ENCODE measurements around the gene BET1. TPM values are rescaled to one million over a fixed set of nuclear protein-coding genes. Genes with fewer than 3 reads are reported as not detected.
A peak's percentile ranks its signal among the peaks of the same experiment; 100 is the strongest.
"Not testable (repeated sequence)": the region's sequence is repeated elsewhere in the genome, so short reads cannot be mapped to it uniquely, and the experiment has no call there.

BET1 gene
- total RNA-seq, 2 experiments from 2014 or later, result 14.3 to 31.6 TPM

- DNase-seq (ENCODE audit: low spot score), result no peak
- Histone ChIP-seq H3K4me1 (ENCODE audit: insufficient read depth, low read length, poor library complexity, severe bottlenecking) (peaks cover 15% of the 10 kb centered on the region), H3K27ac (ENCODE audit: low read depth, low read length, poor library complexity, severe bottlenecking) (no peak overlapping the region), H3K4me3 (ENCODE audit: low read depth, low read length, poor library complexity, severe bottlenecking) (no peak overlapping the region), H3K9me2 (ENCODE audit: insufficient read depth, low read length) (no peaks in the 10 kb centered on the region), H3K79me2 (ENCODE audit: insufficient read depth, low read depth, low read length) (no peaks in the 10 kb centered on the region), H4K20me1 (ENCODE audit: insufficient read depth, low read length) (no peaks in the 10 kb centered on the region), H2AFZ (ENCODE audit: low read length) (peak overlapping the region; percentile 79; the same call in 1 of the 2 replicates), H3K36me3 (ENCODE audit: insufficient read depth, low read length) (no peaks in the 10 kb centered on the region; the same call in 1 of the 2 replicates), H3K9me3 (ENCODE audit: low read length) (0 out of 2 replicates have a peak, but pooled peaks cover 8% of the 10 kb centered on the region), H3K4me2 (ENCODE audit: low read length) (no peak overlapping the region)
- POLR2A ChIA-PET, result interaction anchor here (1.6 kb wide), 1 partner anchor 9 kb away, joined by 5 read pairs; no protein-coding TSS in a partner anchor
- TF ChIP-seq, protein P1, sequence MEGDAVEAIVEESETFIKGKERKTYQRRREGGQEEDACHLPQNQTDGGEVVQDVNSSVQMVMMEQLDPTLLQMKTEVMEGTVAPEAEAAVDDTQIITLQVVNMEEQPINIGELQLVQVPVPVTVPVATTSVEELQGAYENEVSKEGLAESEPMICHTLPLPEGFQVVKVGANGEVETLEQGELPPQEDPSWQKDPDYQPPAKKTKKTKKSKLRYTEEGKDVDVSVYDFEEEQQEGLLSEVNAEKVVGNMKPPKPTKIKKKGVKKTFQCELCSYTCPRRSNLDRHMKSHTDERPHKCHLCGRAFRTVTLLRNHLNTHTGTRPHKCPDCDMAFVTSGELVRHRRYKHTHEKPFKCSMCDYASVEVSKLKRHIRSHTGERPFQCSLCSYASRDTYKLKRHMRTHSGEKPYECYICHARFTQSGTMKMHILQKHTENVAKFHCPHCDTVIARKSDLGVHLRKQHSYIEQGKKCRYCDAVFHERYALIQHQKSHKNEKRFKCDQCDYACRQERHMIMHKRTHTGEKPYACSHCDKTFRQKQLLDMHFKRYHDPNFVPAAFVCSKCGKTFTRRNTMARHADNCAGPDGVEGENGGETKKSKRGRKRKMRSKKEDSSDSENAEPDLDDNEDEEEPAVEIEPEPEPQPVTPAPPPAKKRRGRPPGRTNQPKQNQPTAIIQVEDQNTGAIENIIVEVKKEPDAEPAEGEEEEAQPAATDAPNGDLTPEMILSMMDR (conservative IDR thresholded peaks at IDR 0.05; ENCODE audit: low read length), result no peak
- TF ChIP-seq EZH2phosphoT487 (IDR thresholded peaks at IDR 0.05; ENCODE audit: borderline replicate concordance, low read depth, low read length), result no peak
- BruUV-seq (replicated peaks), result no TSS peak
- CTCF ChIA-PET (ENCODE audit: unreplicated experiment), result no interaction called here
- intact Hi-C loops (cut with micrococcal nuclease; ENCODE audit: unreplicated experiment), result no loop called here
Observed at GRCh38 chr7:94030634-94031033, 26.5 kb upstream of the BET1 start.

- H3K79me2 ChIP-seq (ENCODE audit: insufficient read depth, low read depth, low read length), result no peaks in the 10 kb centered on the region
- 0 out of 2 replicates have a peak, but pooled peaks cover 6% of the 10 kb centered on the region for H3K9me3 ChIP-seq (ENCODE audit: low read length)
- no peaks in the 10 kb centered on the region for H3K9me2 ChIP-seq (ENCODE audit: insufficient read depth, low read length)
- H2AFZ ChIP-seq (ENCODE audit: low read length), result peak overlapping the region; percentile 79; the same call in 1 of the 2 replicates
- H3K4me3 ChIP-seq (ENCODE audit: low read depth, low read length, poor library complexity, severe bottlenecking), result no peak overlapping the region
- no peaks in the 10 kb centered on the region; the same call in 1 of the 2 replicates for H3K36me3 ChIP-seq (ENCODE audit: insufficient read depth, low read length)
- ChIA-PET POLR2A (interaction anchor here (0.8 to 1.6 kb wide), 2 partner anchors 8 to 12 kb away, joined by 3 to 5 read pairs; no protein-coding TSS in a partner anchor), CTCF (ENCODE audit: unreplicated experiment) (no interaction called here)
- H3K4me2 ChIP-seq (ENCODE audit: low read length), result 0 out of 2 replicates have a peak overlapping the region, but pooled peaks have one; percentile 15
- no peaks in the 10 kb centered on the region for H4K20me1 ChIP-seq (ENCODE audit: insufficient read depth, low read length)
- no peak for DNase-seq (ENCODE audit: low spot score)
- H3K4me1 ChIP-seq (ENCODE audit: insufficient read depth, low read length, poor library complexity, severe bottlenecking), result peaks cover 15% of the 10 kb centered on the region
- no peak for TF ChIP-seq EZH2phosphoT487 (IDR thresholded peaks at IDR 0.05; ENCODE audit: borderline replicate concordance, low read depth, low read length)
- H3K27ac ChIP-seq (ENCODE audit: low read depth, low read length, poor library complexity, severe bottlenecking), result no peak overlapping the region
- BruUV-seq (replicated peaks), result no TSS peak
- intact Hi-C loops (cut with micrococcal nuclease; ENCODE audit: unreplicated experiment), result no loop called here
Observed at GRCh38 chr7:94029976-94030375, 25.8 kb upstream of the BET1 start.

- BruUV-seq (replicated peaks), result no TSS peak
- Histone ChIP-seq H4K20me1 (ENCODE audit: insufficient read depth, low read length) (no peaks in the 10 kb centered on the region), H3K27ac (ENCODE audit: low read depth, low read length, poor library complexity, severe bottlenecking) (no peak overlapping the region), H3K4me3 (ENCODE audit: low read depth, low read length, poor library complexity, severe bottlenecking) (no peak overlapping the region), H3K79me2 (ENCODE audit: insufficient read depth, low read depth, low read length) (no peaks in the 10 kb centered on the region), H3K4me1 (ENCODE audit: insufficient read depth, low read length, poor library complexity, severe bottlenecking) (peaks cover 15% of the 10 kb centered on the region), H2AFZ (ENCODE audit: low read length) (peak overlapping the region; percentile 79; the same call in 1 of the 2 replicates), H3K9me3 (ENCODE audit: low read length) (no peaks in the 10 kb centered on the region), H3K9me2 (ENCODE audit: insufficient read depth, low read length) (no peaks in the 10 kb centered on the region), H3K36me3 (ENCODE audit: insufficient read depth, low read length) (no peaks in the 10 kb centered on the region), H3K4me2 (ENCODE audit: low read length) (no peak overlapping the region)
- TF ChIP-seq, protein P1 (conservative IDR thresholded peaks at IDR 0.05; ENCODE audit: low read length), result no peak
- TF ChIP-seq EZH2phosphoT487 (IDR thresholded peaks at IDR 0.05; ENCODE audit: borderline replicate concordance, low read depth, low read length), result no peak
- ChIA-PET POLR2A (interaction anchor here (0.9 kb wide), 2 partner anchors 16 to 59 kb away, joined by 3 to 5 read pairs; no protein-coding TSS in a partner anchor), CTCF (ENCODE audit: unreplicated experiment) (no interaction called here)
- DNase-seq (ENCODE audit: low spot score), result no peak
- intact Hi-C loops (cut with micrococcal nuclease; ENCODE audit: unreplicated experiment), result no loop called here
Observed at GRCh38 chr7:94028768-94029167, 24.6 kb upstream of the BET1 start.

GRCh38 chr7:94026619-94027018 is 22.5 kb upstream of the BET1 start:
- DNase-seq (ENCODE audit: low spot score); H3K9me2 ChIP-seq (ENCODE audit: insufficient read depth, low read length); H3K4me2 ChIP-seq (ENCODE audit: low read length); POLR2A ChIA-PET; H3K4me3 ChIP-seq (ENCODE audit: low read depth, low read length, poor library complexity, severe bottlenecking); intact Hi-C loops (cut with micrococcal nuclease; ENCODE audit: unreplicated experiment); H3K79me2 ChIP-seq (ENCODE audit: insufficient read depth, low read depth, low read length); H2AFZ ChIP-seq (ENCODE audit: low read length); BruUV-seq (replicated peaks); H4K20me1 ChIP-seq (ENCODE audit: insufficient read depth, low read length); H3K9me3 ChIP-seq (ENCODE audit: low read length); H3K27ac ChIP-seq (ENCODE audit: low read depth, low read length, poor library complexity, severe bottlenecking); CTCF ChIA-PET (ENCODE audit: unreplicated experiment); H3K36me3 ChIP-seq (ENCODE audit: insufficient read depth, low read length): not testable (repeated sequence)
- peaks cover 21% of the 10 kb centered on the region for H3K4me1 ChIP-seq (ENCODE audit: insufficient read depth, low read length, poor library complexity, severe bottlenecking)

Data from OCI-LY7 (cell line).